PC-3 (cell line): ENCODE data around the gene USP34.

Experiments
- EZH2 ChIP-seq: fragments of 300-600 bp; sonication (generic); IDR thresholded peaks from one replicate; pipeline ENCODE4 v1.6.1; 2017; ENCODE audit warnings: antibody characterized with exemption, mild to moderate bottlenecking, low read length; ENCODE audit not compliant: unreplicated experiment
- EZH2phosphoT487 ChIP-seq: fragments of 300-600 bp; sonication (generic); IDR thresholded peaks from 2 replicates; pipeline ENCODE4 v1.6.1; 2018; ENCODE audit warnings: mild to moderate bottlenecking, antibody characterized with exemption, low read length, borderline replicate concordance
- TF ChIP-seq, protein P1 (sequence below): fragments of 300-600 bp; sonication (generic); conservative IDR thresholded peaks from 2 replicates; pipeline ENCODE4 v1.5.1; 2017; ENCODE audit warnings: antibody characterized with exemption, low read depth, mild to moderate bottlenecking, low read length

DNA sequence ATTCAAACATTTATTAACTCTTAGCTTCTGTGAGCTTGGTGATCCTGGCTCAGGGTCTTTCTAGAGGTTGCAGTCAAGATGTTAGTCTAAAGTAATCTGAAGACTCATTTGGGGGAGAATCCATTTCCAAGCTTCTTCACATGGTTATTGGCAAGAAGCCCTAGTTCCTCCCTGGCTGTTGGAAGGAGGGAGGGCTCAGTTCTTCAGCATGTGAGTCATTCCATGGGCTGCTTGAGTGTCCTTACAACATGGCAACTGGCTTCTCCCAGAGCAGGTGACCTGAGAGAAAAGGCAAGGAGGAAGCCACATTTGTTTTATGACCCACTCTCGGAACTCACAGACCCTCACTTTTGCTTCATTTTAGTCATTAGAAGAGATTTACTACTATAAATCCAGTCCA is 319.5 kb downstream of the USP34 start:
- TF ChIP-seq, protein P1, sequence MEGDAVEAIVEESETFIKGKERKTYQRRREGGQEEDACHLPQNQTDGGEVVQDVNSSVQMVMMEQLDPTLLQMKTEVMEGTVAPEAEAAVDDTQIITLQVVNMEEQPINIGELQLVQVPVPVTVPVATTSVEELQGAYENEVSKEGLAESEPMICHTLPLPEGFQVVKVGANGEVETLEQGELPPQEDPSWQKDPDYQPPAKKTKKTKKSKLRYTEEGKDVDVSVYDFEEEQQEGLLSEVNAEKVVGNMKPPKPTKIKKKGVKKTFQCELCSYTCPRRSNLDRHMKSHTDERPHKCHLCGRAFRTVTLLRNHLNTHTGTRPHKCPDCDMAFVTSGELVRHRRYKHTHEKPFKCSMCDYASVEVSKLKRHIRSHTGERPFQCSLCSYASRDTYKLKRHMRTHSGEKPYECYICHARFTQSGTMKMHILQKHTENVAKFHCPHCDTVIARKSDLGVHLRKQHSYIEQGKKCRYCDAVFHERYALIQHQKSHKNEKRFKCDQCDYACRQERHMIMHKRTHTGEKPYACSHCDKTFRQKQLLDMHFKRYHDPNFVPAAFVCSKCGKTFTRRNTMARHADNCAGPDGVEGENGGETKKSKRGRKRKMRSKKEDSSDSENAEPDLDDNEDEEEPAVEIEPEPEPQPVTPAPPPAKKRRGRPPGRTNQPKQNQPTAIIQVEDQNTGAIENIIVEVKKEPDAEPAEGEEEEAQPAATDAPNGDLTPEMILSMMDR: no peak
- TF ChIP-seq EZH2: no peak
- no peak for TF ChIP-seq EZH2phosphoT487
